KBM-7 (cell line): ENCODE results near the gene MAGI3.
A peak's percentile ranks its signal among the peaks of the same experiment; 100 is the strongest.
"Not testable (repeated sequence)": the region's sequence is repeated elsewhere in the genome, so short reads cannot be mapped to it uniquely, and the experiment has no call there.

ENCODE experiments used
- DNase-seq: peaks from one replicate; pipeline ENCODE4 v3.0.0-alpha.2; 2015
- in situ Hi-C: fragments of 300-500 bp; cut with MboI; formaldehyde crosslinking; loops from 2 replicates; pipeline ENCODE4 v1.14.3; 2020; ENCODE audit warnings: low sequenced_read_pairs, low pct_unique_long_range_greater_than_20kb, mixed read lengths

The MAGI3 gene

GRCh38 chr1:113394863-113395259 lies 4.5 kb downstream of the MAGI3 start:
- DNase-seq, result no peak
- in situ Hi-C loops, result no loop called here

- in situ Hi-C loops, result no loop called here
- DNase-seq, result no peak
Observed at GRCh38 chr1:113396102-113396501, 5.8 kb downstream of the MAGI3 start.

GRCh38 chr1:113396585-113396984 lies 6.3 kb downstream of the MAGI3 start:
- DNase-seq, result no peak
- in situ Hi-C loops, result no loop called here

- no peak for DNase-seq
Observed at GRCh38 chr1:113399062-113399583, 8.8 kb downstream of the MAGI3 start.

GRCh38 chr1:113401067-113401466 lies 10.8 kb downstream of the MAGI3 start:
- in situ Hi-C loops, result no loop called here

More at GRCh38 chr1:113399062-113399583, 8.8 kb downstream of the MAGI3 start:
- in situ Hi-C loops, result no loop called here

GRCh38 chr1:113401728-113402127 lies 11.4 kb downstream of the MAGI3 start:
- no peak for DNase-seq
- in situ Hi-C loops, result no loop called here

More at GRCh38 chr1:113401067-113401466, 10.8 kb downstream of the MAGI3 start:
- no peak for DNase-seq

- no peak for DNase-seq
- in situ Hi-C loops, result no loop called here
Observed at GRCh38 chr1:113403065-113403464, 12.8 kb downstream of the MAGI3 start.

- peak; percentile 17 for DNase-seq
- in situ Hi-C loops, result no loop called here
Observed at GRCh38 chr1:113405573-113405972, 15.3 kb downstream of the MAGI3 start.

- DNase-seq, in situ Hi-C loops: not testable (repeated sequence)
Observed at GRCh38 chr1:113406149-113406548, 15.8 kb downstream of the MAGI3 start.

- no peak for DNase-seq
- in situ Hi-C loops, result no loop called here
Observed at GRCh38 chr1:113409363-113409762, 19.0 kb downstream of the MAGI3 start.

GRCh38 chr1:113412020-113412419 lies 21.7 kb downstream of the MAGI3 start:
- in situ Hi-C loops, DNase-seq: not testable (repeated sequence)

- DNase-seq, result peak; percentile 52
- in situ Hi-C loops, result no loop called here
Observed at GRCh38 chr1:113415310-113416070, 25.2 kb downstream of the MAGI3 start.

- DNase-seq, in situ Hi-C loops: not testable (repeated sequence)
Observed at GRCh38 chr1:113416071-113416470, 25.8 kb downstream of the MAGI3 start.

- peak; percentile 14 for DNase-seq
- in situ Hi-C loops, result no loop called here
Observed at GRCh38 chr1:113416496-113416895, 26.2 kb downstream of the MAGI3 start.

- in situ Hi-C loops, result no loop called here
- DNase-seq, result no peak
Observed at GRCh38 chr1:113422315-113423068, 32.2 kb downstream of the MAGI3 start.

- in situ Hi-C loops, result no loop called here
- DNase-seq, result no peak
Observed at GRCh38 chr1:113423826-113424225, 33.5 kb downstream of the MAGI3 start.

GRCh38 chr1:113429461-113430153 lies 39.3 kb downstream of the MAGI3 start:
- no peak for DNase-seq
- in situ Hi-C loops, result no loop called here

- DNase-seq, result no peak
- in situ Hi-C loops, result no loop called here
Observed at GRCh38 chr1:113433184-113433583, 42.9 kb downstream of the MAGI3 start.

- in situ Hi-C loops, result no loop called here
- no peak for DNase-seq
Observed at GRCh38 chr1:113434081-113434873, 44.0 kb downstream of the MAGI3 start.
